Measurements from ENCODE around the gene EIF4B. TPM values are rescaled to one million over a fixed set of nuclear protein-coding genes. Genes with fewer than 3 reads are reported as not detected.

Gene EIF4B
- 342 and 356 TPM in 2 replicates for polyA plus RNA-seq (2013)

GRCh38 chr12:53005986-53006809, at the start of gene EIF4B:
Gene EIF4B, plus strand, starts transcription at chr12:53006456. Its CDS starts 28 bp downstream, at chr12:53006484.
- peak; percentile 100 for DNase-seq
- H3K23ac ChIP-seq (ENCODE audit: low read length): peak within 1 kb of the TSS; percentile 99
- WGBS (ENCODE audit: extremely low coverage, insufficient coverage, insufficient read length): no CpG with 5 or more reads among the region's 64 CpGs

DNA sequence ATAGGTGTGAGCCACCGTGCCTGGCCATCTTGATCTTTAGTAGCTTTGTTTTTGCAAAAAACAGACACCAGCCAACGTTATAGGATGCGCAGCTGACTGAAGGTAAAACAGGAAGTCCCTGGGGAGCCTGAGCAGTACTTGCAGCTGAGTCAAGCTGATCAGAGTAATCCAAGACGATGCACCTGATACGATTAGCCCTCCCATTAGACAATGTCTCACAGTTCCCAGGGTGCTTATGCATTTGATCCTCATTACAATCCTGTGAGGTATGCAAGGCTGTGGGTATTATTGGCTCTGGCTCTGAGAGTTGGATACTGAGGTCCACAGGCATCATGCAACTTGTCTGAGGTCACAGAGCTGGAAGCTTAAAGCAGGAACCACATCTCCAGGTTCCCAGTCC, 49.3 kb upstream of the EIF4B start:
- Histone ChIP-seq H2BK120ac (ENCODE audit: insufficient read depth, low read length, poor library complexity) (no peak overlapping the region), H3K9me3 (ENCODE audit: insufficient read depth, low read depth, low read length) (no peaks in the 10 kb centered on the region), H4K8ac (ENCODE audit: low read depth, low read length) (no peak overlapping the region), H3K27ac (ENCODE audit: low read depth, low read length) (no peak overlapping the region), H3K23ac (ENCODE audit: low read length) (no peak overlapping the region), H4K91ac (ENCODE audit: low read depth, low read length) (no peak overlapping the region), H3K79me2 (ENCODE audit: control insufficient read depth, insufficient read depth, low read length, poor library complexity) (no peaks in the 10 kb centered on the region), H2BK5ac (ENCODE audit: low read depth, low read length, poor library complexity) (no peak overlapping the region), H3K36me3 (ENCODE audit: control insufficient read depth in 1 of 2, insufficient read depth in 2 of 2, low read length in 2 of 2) (peaks cover 11 to 12% of the 10 kb centered on the region in 2 experiments), H3K4me3 (ENCODE audit: low read depth, low read length) (no peak overlapping the region), H4K12ac (ENCODE audit: low read depth, low read length) (no peak overlapping the region), H3K18ac (ENCODE audit: low read length) (no peak overlapping the region), H2AK5ac (ENCODE audit: low read length) (no peak overlapping the region), H3K4me2 (ENCODE audit: low read length) (no peak overlapping the region), H3K27me3 (ENCODE audit: insufficient read depth, low read length) (no peaks in the 10 kb centered on the region), H3K9ac (ENCODE audit: low read length) (no peak overlapping the region), H3K4me1 (ENCODE audit: control insufficient read depth in 1 of 2, insufficient read depth in 2 of 2, low read length in 2 of 2) (peaks cover 0 to 4% of the 10 kb centered on the region in 2 experiments), H3K14ac (ENCODE audit: low read length) (no peak overlapping the region), H3K4ac (ENCODE audit: low read depth, low read length) (no peak overlapping the region), H2BK12ac (ENCODE audit: low read length) (no peak overlapping the region), H3K79me1 (ENCODE audit: low read length) (peaks cover 4% of the 10 kb centered on the region), H2AFZ (ENCODE audit: insufficient read depth, low read length, poor library complexity) (no peak overlapping the region)
- peak in 1 of 2 donors; percentile 22 for DNase-seq
- no CpG with 5 or more reads among the region's 5 CpGs for WGBS (ENCODE audit: extremely low coverage, insufficient coverage, insufficient read length)

More at GRCh38 chr12:53005986-53006809, at the start of gene EIF4B:
- Histone ChIP-seq H3K4me1 (ENCODE audit: control insufficient read depth in 1 of 2, insufficient read depth in 2 of 2, low read length in 2 of 2) (peaks cover 6 to 14% of the 10 kb centered on the region in 2 experiments), H2AFZ (ENCODE audit: insufficient read depth, low read length, poor library complexity) (peak within 1 kb of the TSS; percentile 90), H3K9me3 (ENCODE audit: insufficient read depth, low read depth, low read length) (no peaks in the 10 kb centered on the region), H3K4me3 (ENCODE audit: low read depth, low read length) (peak within 1 kb of the TSS; percentile 100), H3K14ac (ENCODE audit: low read length) (peak within 1 kb of the TSS; percentile 99), H3K36me3 (ENCODE audit: control insufficient read depth in 1 of 2, insufficient read depth in 2 of 2, low read length in 2 of 2) (peaks cover 8 to 9% of the 10 kb centered on the region in 2 experiments), H2BK120ac (ENCODE audit: insufficient read depth, low read length, poor library complexity) (peak within 1 kb of the TSS; percentile 77), H3K4me2 (ENCODE audit: low read length) (peak within 1 kb of the TSS; percentile 99), H3K27ac (ENCODE audit: low read depth, low read length) (peak within 1 kb of the TSS; percentile 96), H3K79me2 (ENCODE audit: control insufficient read depth, insufficient read depth, low read length, poor library complexity) (peaks cover 24% of the 10 kb centered on the region), H3K9ac (ENCODE audit: low read length) (peak within 1 kb of the TSS; percentile 99), H4K8ac (ENCODE audit: low read depth, low read length) (peak within 1 kb of the TSS; percentile 96), H4K91ac (ENCODE audit: low read depth, low read length) (peak within 1 kb of the TSS; percentile 98), H4K12ac (ENCODE audit: low read depth, low read length) (peak within 1 kb of the TSS; percentile 92), H3K4ac (ENCODE audit: low read depth, low read length) (peak within 1 kb of the TSS; percentile 98), H2AK5ac (ENCODE audit: low read length) (peak within 1 kb of the TSS; percentile 96), H2BK12ac (ENCODE audit: low read length) (peak within 1 kb of the TSS; percentile 35), H3K18ac (ENCODE audit: low read length) (peak within 1 kb of the TSS; percentile 96), H3K79me1 (ENCODE audit: low read length) (peaks cover 14% of the 10 kb centered on the region), H3K27me3 (ENCODE audit: insufficient read depth, low read length) (no peaks in the 10 kb centered on the region), H2BK5ac (ENCODE audit: low read depth, low read length, poor library complexity) (peak within 1 kb of the TSS; percentile 90)

GRCh38 chr12:52964556-52965336, 41.5 kb upstream of the EIF4B start:
- Histone ChIP-seq H3K9ac (ENCODE audit: low read length) (peak overlapping the region; percentile 53), H2BK120ac (ENCODE audit: insufficient read depth, low read length, poor library complexity) (peak overlapping the region; percentile 97), H4K91ac (ENCODE audit: low read depth, low read length) (peak overlapping the region; percentile 70), H3K79me2 (ENCODE audit: control insufficient read depth, insufficient read depth, low read length, poor library complexity) (peaks cover 4% of the 10 kb centered on the region), H2BK5ac (ENCODE audit: low read depth, low read length, poor library complexity) (peak overlapping the region; percentile 44), H3K9me3 (ENCODE audit: insufficient read depth, low read depth, low read length) (no peaks in the 10 kb centered on the region), H2BK12ac (ENCODE audit: low read length) (peak overlapping the region; percentile 67), H3K14ac (ENCODE audit: low read length) (peak overlapping the region; percentile 63), H3K23ac (ENCODE audit: low read length) (no peak overlapping the region), H4K12ac (ENCODE audit: low read depth, low read length) (no peak overlapping the region), H3K79me1 (ENCODE audit: low read length) (peaks cover 18% of the 10 kb centered on the region), H3K4me1 (ENCODE audit: control insufficient read depth in 1 of 2, insufficient read depth in 2 of 2, low read length in 2 of 2) (peaks cover 10 to 14% of the 10 kb centered on the region in 2 experiments), H3K36me3 (ENCODE audit: control insufficient read depth in 1 of 2, insufficient read depth in 2 of 2, low read length in 2 of 2) (no peaks in the 10 kb centered on the region), H3K4me3 (ENCODE audit: low read depth, low read length) (no peak overlapping the region), H3K27ac (ENCODE audit: low read depth, low read length) (peak overlapping the region; percentile 55), H4K8ac (ENCODE audit: low read depth, low read length) (peak overlapping the region; percentile 80), H3K4ac (ENCODE audit: low read depth, low read length) (peak overlapping the region; percentile 48), H3K18ac (ENCODE audit: low read length) (peak overlapping the region; percentile 69), H3K4me2 (ENCODE audit: low read length) (peak overlapping the region; percentile 65), H3K27me3 (ENCODE audit: insufficient read depth, low read length) (no peaks in the 10 kb centered on the region), H2AK5ac (ENCODE audit: low read length) (peak overlapping the region; percentile 54), H2AFZ (ENCODE audit: insufficient read depth, low read length, poor library complexity) (peak overlapping the region; percentile 5)
- peak in 1 of 2 donors; percentile 4 for DNase-seq
- no CpG with 5 or more reads among the region's 19 CpGs for WGBS (ENCODE audit: extremely low coverage, insufficient coverage, insufficient read length)

DNA sequence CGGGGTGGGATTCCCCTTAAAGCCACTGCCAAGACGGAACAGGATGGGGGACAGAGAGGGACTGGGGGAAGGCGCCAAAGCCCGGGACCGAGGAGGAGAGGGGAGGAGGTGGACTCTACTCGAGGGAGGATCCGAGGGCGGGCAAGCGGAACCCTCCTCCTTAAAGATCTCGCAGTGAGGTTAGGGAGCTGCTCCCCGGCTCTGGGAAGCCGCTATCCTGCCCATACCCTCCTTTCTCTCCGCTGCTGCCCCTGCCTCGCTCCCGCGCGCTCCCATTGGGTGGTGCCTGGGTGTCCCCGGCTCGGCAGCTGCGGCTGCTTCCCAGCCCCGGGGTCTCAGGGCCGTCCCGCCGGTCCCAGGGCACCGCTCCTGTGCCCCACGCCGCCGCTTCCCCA, 40.9 kb upstream of the EIF4B start:
- peak overlapping the region; percentile 55 for H3K27ac ChIP-seq (ENCODE audit: low read depth, low read length)
- WGBS (ENCODE audit: extremely low coverage, insufficient coverage, insufficient read length): no CpG with 5 or more reads among the region's 28 CpGs

More for the DNA sequence above, 40.9 kb upstream of the EIF4B start:
- Histone ChIP-seq H2BK12ac (ENCODE audit: low read length) (peak overlapping the region; percentile 53), H3K9ac (ENCODE audit: low read length) (peak overlapping the region; percentile 53), H3K79me1 (ENCODE audit: low read length) (peaks cover 24% of the 10 kb centered on the region), H4K91ac (ENCODE audit: low read depth, low read length) (peak overlapping the region; percentile 70), H3K23ac (ENCODE audit: low read length) (no peak overlapping the region), H3K4ac (ENCODE audit: low read depth, low read length) (peak overlapping the region; percentile 48), H3K14ac (ENCODE audit: low read length) (peak overlapping the region; percentile 63), H3K36me3 (ENCODE audit: control insufficient read depth in 1 of 2, insufficient read depth in 2 of 2, low read length in 2 of 2) (no peaks in the 10 kb centered on the region), H2AFZ (ENCODE audit: insufficient read depth, low read length, poor library complexity) (peak overlapping the region; percentile 5), H3K79me2 (ENCODE audit: control insufficient read depth, insufficient read depth, low read length, poor library complexity) (peaks cover 5% of the 10 kb centered on the region), H3K27me3 (ENCODE audit: insufficient read depth, low read length) (no peaks in the 10 kb centered on the region), H3K9me3 (ENCODE audit: insufficient read depth, low read depth, low read length) (no peaks in the 10 kb centered on the region), H3K4me3 (ENCODE audit: low read depth, low read length) (no peak overlapping the region), H2AK5ac (ENCODE audit: low read length) (peak overlapping the region; percentile 80), H4K8ac (ENCODE audit: low read depth, low read length) (peak overlapping the region; percentile 80), H2BK5ac (ENCODE audit: low read depth, low read length, poor library complexity) (peak overlapping the region; percentile 44), H4K12ac (ENCODE audit: low read depth, low read length) (no peak overlapping the region), H2BK120ac (ENCODE audit: insufficient read depth, low read length, poor library complexity) (peak overlapping the region; percentile 97), H3K4me2 (ENCODE audit: low read length) (peak overlapping the region; percentile 65), H3K4me1 (ENCODE audit: control insufficient read depth in 1 of 2, insufficient read depth in 2 of 2, low read length in 2 of 2) (peaks cover 15 to 20% of the 10 kb centered on the region in 2 experiments), H3K18ac (ENCODE audit: low read length) (peak overlapping the region; percentile 69)
- DNase-seq: peak in 1 of 2 donors; percentile 18
